ENCODE measurements around the gene KCTD15. TPM values are rescaled to one million over a fixed set of nuclear protein-coding genes. Genes with fewer than 3 reads are reported as not detected.
A peak's percentile ranks its signal among the peaks of the same experiment; 100 is the strongest.

KCTD15 gene
- total RNA-seq, 6 donors from 2014 or later: 13.4 to 98.1 (median 30.5) TPM

DNA sequence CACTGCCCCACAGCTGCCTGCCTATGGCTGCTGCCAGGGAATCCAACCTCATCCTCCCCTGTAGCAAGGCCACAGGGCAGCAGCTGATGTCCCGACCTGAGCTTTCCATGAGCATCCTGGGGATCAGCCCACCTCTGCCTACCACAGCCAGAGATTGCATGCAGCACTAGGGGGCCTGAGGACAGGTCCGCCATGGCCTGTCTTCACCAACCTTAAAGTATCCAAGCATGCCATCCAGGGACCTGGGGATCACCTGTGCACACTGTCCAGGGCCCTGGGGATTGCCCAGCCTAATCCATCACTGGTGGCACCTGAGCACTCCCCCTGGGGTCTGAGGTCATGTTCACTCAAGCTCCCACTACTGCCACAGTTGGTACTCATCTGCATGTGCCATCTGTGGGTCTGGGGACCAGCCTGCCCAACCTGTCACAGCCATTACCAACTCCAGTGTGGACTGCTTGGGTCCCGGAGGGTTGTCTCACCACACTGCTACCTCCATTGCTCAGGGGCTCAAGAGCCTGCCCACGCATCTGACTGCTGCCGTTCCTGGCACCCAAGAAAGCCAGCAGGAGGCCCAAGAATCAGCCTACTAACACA is 53.0 kb downstream of the KCTD15 start:
- 94 to 100% methylated on average over 3 to 4 of the region's 5 CpGs for WGBS, 2 donors
- Histone ChIP-seq H3K4me3 (no peak overlapping the region), H3K36me3 (no peaks in the 10 kb centered on the region), H3K4me1 (no peaks in the 10 kb centered on the region), H3K27ac (no peak overlapping the region), H3K9me3 (no peaks in the 10 kb centered on the region), H3K27me3 (no peaks in the 10 kb centered on the region)
- TF ChIP-seq POLR2AphosphoS5 (IDR thresholded peaks at IDR 0.05) (no peak), POLR2A (IDR thresholded peaks at IDR 0.05) (no peak), EP300 (IDR thresholded peaks at IDR 0.05) (no peak)
- TF ChIP-seq, protein P1, sequence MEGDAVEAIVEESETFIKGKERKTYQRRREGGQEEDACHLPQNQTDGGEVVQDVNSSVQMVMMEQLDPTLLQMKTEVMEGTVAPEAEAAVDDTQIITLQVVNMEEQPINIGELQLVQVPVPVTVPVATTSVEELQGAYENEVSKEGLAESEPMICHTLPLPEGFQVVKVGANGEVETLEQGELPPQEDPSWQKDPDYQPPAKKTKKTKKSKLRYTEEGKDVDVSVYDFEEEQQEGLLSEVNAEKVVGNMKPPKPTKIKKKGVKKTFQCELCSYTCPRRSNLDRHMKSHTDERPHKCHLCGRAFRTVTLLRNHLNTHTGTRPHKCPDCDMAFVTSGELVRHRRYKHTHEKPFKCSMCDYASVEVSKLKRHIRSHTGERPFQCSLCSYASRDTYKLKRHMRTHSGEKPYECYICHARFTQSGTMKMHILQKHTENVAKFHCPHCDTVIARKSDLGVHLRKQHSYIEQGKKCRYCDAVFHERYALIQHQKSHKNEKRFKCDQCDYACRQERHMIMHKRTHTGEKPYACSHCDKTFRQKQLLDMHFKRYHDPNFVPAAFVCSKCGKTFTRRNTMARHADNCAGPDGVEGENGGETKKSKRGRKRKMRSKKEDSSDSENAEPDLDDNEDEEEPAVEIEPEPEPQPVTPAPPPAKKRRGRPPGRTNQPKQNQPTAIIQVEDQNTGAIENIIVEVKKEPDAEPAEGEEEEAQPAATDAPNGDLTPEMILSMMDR (IDR thresholded peaks at IDR 0.05): no peak
- DNase-seq (no peak), ATAC-seq (ENCODE audit: low FRiP score in 2 of 2) (peak in 1 of 2 donors; percentile 43)

DNA sequence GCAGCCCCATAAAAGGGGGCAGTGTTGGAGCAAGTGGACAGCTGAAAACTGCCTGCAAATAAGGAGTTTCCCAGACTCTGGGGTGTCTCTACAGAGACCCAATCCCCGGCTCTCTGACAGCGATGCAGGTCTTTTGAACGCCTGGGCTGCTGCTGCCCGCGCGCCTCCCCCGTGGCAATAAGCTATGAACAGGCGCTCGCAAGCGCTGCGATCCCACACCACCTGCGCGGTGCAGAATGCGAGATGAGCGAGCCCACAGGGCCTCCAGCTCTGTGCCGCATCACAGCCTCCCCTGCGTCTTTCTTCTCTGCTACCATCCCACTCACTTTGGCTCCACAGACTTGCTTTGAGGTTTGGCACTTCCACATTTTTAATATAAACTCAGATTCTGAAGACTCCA is 62.3 kb downstream of the KCTD15 start:
- DNase-seq: peak in 1 of 2 donors; percentile 72
- Histone ChIP-seq H3K27ac (no peak overlapping the region), H3K4me1 (no peaks in the 10 kb centered on the region), H3K36me3 (no peaks in the 10 kb centered on the region), H3K4me3 (no peak overlapping the region), H3K9me3 (no peaks in the 10 kb centered on the region), H3K27me3 (no peaks in the 10 kb centered on the region)
- TF ChIP-seq POLR2A (IDR thresholded peaks at IDR 0.05): no peak
- TF ChIP-seq POLR2AphosphoS5 (IDR thresholded peaks at IDR 0.05): no peak
- TF ChIP-seq, protein P1 (IDR thresholded peaks at IDR 0.05): no peak
- TF ChIP-seq EP300 (IDR thresholded peaks at IDR 0.05): no peak
- WGBS, 2 donors: 88 to 89% methylated on average over 17 of the region's 17 CpGs
- ATAC-seq (ENCODE audit: low FRiP score in 2 of 2): no peak

DNA sequence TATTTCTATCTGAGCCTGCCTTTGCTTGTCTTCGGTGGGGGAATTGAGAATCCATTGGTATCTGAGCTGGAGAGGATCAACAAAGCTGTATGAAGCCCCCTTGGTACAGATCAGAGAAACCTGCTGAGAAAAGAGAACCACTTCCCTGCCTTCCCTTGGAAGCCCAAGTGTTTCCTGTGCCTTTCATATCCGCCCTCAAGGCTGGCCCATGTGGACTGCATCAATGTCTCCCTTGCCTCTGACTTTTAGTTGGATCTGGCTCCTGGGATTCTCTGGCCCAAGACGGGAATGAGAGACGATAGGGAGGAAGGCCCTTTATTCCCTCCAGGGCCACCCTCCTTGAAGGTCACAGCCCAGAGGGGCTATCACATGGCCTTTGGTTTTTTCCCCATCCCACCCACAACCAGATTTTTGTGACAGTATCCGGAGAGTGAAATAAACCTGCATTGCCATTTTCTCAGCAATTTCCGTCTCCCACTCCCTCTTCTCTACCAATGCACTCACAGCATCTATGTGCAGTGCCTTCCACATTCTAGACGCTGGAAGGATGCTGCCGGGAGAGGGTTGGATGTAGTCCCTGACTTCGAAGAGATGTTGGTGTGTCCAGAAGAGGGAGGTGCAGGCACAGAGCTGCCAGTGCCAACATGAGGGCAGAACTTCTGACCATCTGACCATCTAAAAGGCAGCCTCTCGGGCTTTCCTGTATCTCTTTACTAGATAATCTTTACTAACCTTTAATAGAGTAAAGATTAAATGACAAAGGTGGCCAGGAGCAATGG is 63.8 kb downstream of the KCTD15 start:
- no peak for DNase-seq
- 75 to 80% methylated on average over 9 to 10 of the region's 10 CpGs for WGBS, 2 donors
- H3K4me1 ChIP-seq: no peaks in the 10 kb centered on the region

DNA sequence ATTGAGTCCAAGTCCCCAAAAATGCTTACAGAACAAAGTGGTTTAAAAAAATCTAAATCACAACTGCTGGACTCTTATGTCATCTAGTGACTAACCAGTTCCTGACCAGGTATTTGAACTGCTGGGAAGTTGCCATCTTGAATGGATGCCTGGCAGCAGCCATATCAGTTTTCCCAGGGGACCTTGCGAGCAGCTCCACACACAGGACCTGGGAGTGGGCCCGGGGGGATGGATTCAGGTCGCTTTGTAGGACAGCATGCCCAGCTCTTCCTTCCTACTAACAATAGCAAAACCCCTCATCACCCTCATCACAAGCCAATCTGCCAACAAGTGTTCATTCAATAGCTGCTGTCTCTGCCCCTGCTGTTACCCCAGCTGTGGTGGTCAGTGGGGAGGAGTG is 65.3 kb downstream of the KCTD15 start:
- TF ChIP-seq EP300 (IDR thresholded peaks at IDR 0.05): no peak
- no peak for TF ChIP-seq POLR2A (IDR thresholded peaks at IDR 0.05)
- TF ChIP-seq, protein P1 (IDR thresholded peaks at IDR 0.05): no peak
- TF ChIP-seq POLR2AphosphoS5 (IDR thresholded peaks at IDR 0.05): no peak
- ATAC-seq (ENCODE audit: low FRiP score in 2 of 2) (no peak), DNase-seq (no peak)
- H3K27ac ChIP-seq: no peak overlapping the region
- WGBS, 2 donors: 87 to 100% methylated on average over 1 to 3 of the region's 3 CpGs
- H3K36me3 ChIP-seq: no peaks in the 10 kb centered on the region
- no peaks in the 10 kb centered on the region for H3K9me3 ChIP-seq
- no peak overlapping the region for H3K4me3 ChIP-seq
- H3K27me3 ChIP-seq: no peaks in the 10 kb centered on the region
- H3K4me1 ChIP-seq: no peaks in the 10 kb centered on the region

More for the DNA sequence above, 63.8 kb downstream of the KCTD15 start:
- H3K27me3 ChIP-seq: no peaks in the 10 kb centered on the region
- H3K4me3 ChIP-seq: no peak overlapping the region
- H3K9me3 ChIP-seq: no peaks in the 10 kb centered on the region
- TF ChIP-seq POLR2A (IDR thresholded peaks at IDR 0.05): no peak
- TF ChIP-seq, protein P1 (IDR thresholded peaks at IDR 0.05): no peak
- TF ChIP-seq EP300 (IDR thresholded peaks at IDR 0.05): no peak
- TF ChIP-seq POLR2AphosphoS5 (IDR thresholded peaks at IDR 0.05): no peak
- H3K27ac ChIP-seq: no peak overlapping the region
- no peaks in the 10 kb centered on the region for H3K36me3 ChIP-seq
- no peak for ATAC-seq (ENCODE audit: low FRiP score in 2 of 2)

Data from upper lobe of left lung (tissue), 6 donors.